NCI-H1105 treated with DMSO at 0.1 percent for 48 hours (cell line): ENCODE measurements around the gene CANX.

Source experiments
- DNase-seq: peaks from one replicate; lab custom pipeline; 2025; lab: John Stamatoyannopoulos, UW

CANX gene

GRCh38 chr5:179774442-179774841 is 75.7 kb downstream of the CANX start:
- no peak for DNase-seq

GRCh38 chr5:179776411-179776938 is 77.7 kb downstream of the CANX start:
- no peak for DNase-seq

- no peak for DNase-seq
These were observed 78.7 kb downstream of the CANX start for GRCh38 chr5:179777456-179777855.

- DNase-seq = no peak
These were observed 79.1 kb downstream of the CANX start for GRCh38 chr5:179777909-179778308.

- no peak for DNase-seq
These were observed 79.8 kb downstream of the CANX start for GRCh38 chr5:179778591-179778990.

GRCh38 chr5:179779826-179780225 is 81.1 kb downstream of the CANX start:
- DNase-seq = no peak

- DNase-seq = no peak
These were observed 81.6 kb downstream of the CANX start for GRCh38 chr5:179780362-179780761.
